RPMI7951 (cell line): Measurements from ENCODE around the gene FBH1. TPM values are rescaled to one million over a fixed set of nuclear protein-coding genes. Genes with fewer than 3 reads are reported as not detected.
"Not testable (repeated sequence)": the region's sequence is repeated elsewhere in the genome, so short reads cannot be mapped to it uniquely, and the experiment has no call there.

ENCODE experiments used
- DNase-seq: peaks from one replicate; pipeline ENCODE4 v3.0.0-alpha.2; 2012; ENCODE audit warnings: low read depth
- total RNA-seq: library from RNA; depleted of rRNA; stranded (reverse); fragments of >200 nt; shearing (Covaris generic); gene quantifications from 2 replicates; pipeline ENCODE4 v1.2.3, GENCODE V29; 2014; rRNA removed

FBH1 gene
- total RNA-seq: 73.9 and 92.2 TPM in 2 replicates

GRCh38 chr10:5889624-5890451 lies at the start of gene FBH1, which contains the start of gene ANKRD16:
Gene FBH1, plus strand, starts transcription at chr10:5890243. Its CDS starts 103 bp downstream, at chr10:5890346.
Gene ANKRD16, minus strand, starts transcription at chr10:5889893. Its CDS starts 539 bp downstream, at chr10:5889354.
- peak; percentile 99 for DNase-seq

- peak; percentile 79 for DNase-seq
Measured at GRCh38 chr10:5840314-5841307, 49.4 kb upstream of the FBH1 start.

- no peak for DNase-seq
Measured at GRCh38 chr10:5841965-5842364, 48.1 kb upstream of the FBH1 start.

- DNase-seq: no peak
Measured at GRCh38 chr10:5843686-5844344, 46.2 kb upstream of the FBH1 start.

- DNase-seq: peak; percentile 76
Measured at GRCh38 chr10:5844345-5845055, 45.5 kb upstream of the FBH1 start.

- DNase-seq: not testable (repeated sequence)
Measured at GRCh38 chr10:5846667-5847066, 43.4 kb upstream of the FBH1 start.

- DNase-seq: no peak
Measured at GRCh38 chr10:5854131-5854475, 35.9 kb upstream of the FBH1 start.

DNA sequence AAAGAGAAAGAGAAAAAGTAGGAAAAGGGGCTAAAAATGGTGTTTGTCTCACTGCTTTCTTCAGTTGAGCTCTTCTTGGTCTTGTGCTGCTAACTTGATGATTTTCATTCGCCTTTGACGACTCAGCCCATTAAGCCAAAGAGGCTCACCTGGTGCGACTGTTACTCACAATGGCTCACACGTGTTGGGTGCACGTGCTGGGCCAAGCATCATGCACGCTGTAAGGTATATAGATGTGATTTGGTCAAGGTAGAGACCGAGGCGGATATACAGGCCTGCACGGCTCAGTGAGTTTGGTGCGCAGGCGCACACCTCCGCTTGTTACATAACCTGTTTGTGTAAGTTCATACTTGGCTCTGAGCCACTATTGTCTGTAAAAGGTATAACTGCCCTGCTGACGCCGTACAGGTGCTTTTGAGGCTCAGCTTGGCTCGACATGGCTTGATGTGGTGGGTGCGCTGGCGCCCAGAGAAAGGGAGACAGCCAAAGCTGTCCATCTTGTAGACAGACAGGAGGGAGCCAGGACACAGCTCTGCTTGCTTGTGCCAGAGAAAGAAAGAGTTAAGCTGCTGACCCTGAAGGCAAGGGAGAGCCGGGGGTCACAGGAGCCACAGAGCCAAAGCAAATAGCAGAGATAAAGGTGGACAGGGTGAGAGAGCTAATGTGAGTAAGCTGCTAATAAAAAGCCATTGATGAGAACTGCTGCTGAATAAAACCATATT lies 33.9 kb upstream of the FBH1 start:
- no peak for DNase-seq

- no peak for DNase-seq
Measured at GRCh38 chr10:5856701-5857004, 33.4 kb upstream of the FBH1 start.

- DNase-seq: no peak
Measured at GRCh38 chr10:5858811-5859210, 31.2 kb upstream of the FBH1 start.

GRCh38 chr10:5860066-5860465 lies 30.0 kb upstream of the FBH1 start:
- DNase-seq: no peak

- DNase-seq: no peak
Measured at GRCh38 chr10:5862360-5862961, 27.6 kb upstream of the FBH1 start.

DNA sequence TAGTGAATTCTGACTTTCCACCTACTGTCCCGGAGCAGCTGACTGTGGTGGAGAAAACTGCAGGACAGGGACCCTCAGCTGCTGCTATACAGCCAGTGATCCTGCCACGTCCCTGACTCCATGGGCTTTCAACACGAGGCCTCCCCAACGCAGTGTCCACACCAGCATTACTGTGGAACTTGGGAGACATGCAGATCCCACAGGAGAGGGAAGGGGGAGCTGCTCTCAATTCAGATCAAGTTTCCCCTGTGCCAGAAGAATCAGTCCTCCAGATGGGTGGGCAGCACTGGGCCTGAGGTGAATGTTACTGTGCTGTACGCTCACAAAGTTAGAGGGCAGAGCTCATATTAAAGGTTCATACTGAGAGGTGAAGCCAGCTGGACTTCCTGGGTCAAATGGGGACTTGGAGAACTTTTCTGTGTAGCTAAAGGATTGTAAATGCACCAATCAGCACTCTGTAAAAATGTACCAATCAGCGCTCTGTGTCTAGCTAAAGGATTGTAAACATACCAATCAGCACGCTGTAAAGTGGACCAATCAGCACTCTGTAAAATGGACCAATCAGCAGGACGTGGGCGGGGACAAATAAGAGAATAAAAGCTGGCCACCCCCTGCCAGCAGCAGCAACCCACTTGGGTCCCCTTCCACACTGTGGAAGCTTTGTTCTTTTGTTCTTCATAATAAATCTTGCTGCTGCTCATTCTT lies 26.9 kb upstream of the FBH1 start:
- not testable (repeated sequence) for DNase-seq

GRCh38 chr10:5866451-5867081 lies 23.5 kb upstream of the FBH1 start:
- not testable (repeated sequence) for DNase-seq

DNA sequence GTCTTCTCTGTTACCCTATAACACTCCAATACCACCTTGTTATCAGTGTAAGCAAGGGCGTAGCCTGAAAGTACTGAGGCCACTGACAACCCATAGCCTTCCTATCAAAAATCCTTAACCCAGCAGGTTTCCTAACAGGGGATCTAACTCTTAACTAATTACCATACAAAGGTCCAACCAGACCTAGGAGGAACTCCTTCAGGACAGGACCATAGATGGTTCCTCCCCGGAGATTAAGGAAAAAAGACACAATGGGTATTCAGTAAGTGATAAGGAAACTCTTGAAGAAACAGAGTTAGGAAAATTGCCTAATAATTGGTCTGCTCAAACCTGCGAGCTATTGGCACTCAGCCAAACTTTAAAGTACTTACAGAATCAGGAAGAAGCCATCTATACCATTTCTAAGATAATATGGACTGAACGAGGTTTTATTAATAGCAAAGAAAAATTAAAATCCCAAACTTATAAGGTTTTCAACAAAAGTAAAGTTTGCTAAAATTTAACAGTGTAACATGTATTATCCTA lies 22.9 kb upstream of the FBH1 start:
- DNase-seq: not testable (repeated sequence)

DNA sequence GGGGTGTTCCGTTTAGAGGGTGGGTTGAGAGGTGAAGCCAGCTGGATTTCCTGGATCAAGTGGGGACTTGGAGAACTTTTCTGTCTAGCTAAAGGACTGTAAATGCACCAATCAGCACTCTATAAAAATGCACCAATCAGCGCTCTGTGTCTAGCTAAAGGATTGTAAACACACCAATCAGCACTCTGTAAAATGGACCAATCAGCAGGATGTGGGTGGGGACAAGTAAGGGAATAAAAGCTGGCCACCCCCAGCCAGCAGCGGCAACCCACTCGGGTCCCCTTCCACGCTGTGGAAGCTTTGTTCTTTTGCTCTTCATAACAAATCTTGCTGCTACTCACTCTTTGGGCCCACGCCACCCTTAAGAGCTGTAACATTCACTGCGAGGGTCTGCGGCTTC lies 21.7 kb upstream of the FBH1 start:
- DNase-seq: not testable (repeated sequence)

DNA sequence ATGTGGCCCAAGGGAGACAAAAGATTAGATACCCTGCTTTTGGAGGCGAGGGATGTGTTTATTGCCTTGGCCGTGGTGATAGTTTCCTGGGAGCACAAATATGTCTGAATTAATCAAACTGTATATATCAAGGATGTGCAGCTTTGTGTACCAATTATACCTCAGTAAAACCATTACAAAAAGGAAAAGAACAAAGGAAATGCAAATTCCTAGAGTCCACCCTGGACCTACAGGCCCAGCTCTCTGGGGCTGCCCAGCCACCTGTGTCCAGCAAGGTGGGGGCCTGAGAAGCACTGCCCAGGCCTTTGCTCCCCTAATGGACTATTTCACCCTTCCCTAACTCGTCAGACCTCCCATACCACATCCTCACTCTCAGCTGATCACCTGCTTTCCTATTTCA lies 20.9 kb upstream of the FBH1 start:
- no peak for DNase-seq

DNA sequence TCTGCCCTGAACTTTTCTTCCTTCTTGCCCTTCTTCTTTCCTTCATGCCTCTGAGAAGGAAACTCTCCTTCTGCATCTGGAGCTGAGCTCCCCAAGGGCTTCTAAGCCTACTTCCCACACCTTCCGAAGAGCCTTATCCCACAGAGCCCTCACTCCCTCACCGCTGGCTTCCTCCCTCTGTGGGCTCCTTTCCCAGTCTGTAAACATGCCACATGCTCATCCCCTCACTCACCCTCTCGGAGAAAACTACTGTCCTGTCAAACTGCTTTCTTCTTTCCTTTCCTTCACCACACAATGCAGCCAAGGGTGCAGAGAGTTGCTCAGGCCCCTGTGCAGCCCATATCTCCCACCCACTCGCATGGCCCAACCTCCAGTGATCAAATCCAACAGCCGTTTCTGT lies 18.4 kb upstream of the FBH1 start:
- peak; percentile 21 for DNase-seq

DNA sequence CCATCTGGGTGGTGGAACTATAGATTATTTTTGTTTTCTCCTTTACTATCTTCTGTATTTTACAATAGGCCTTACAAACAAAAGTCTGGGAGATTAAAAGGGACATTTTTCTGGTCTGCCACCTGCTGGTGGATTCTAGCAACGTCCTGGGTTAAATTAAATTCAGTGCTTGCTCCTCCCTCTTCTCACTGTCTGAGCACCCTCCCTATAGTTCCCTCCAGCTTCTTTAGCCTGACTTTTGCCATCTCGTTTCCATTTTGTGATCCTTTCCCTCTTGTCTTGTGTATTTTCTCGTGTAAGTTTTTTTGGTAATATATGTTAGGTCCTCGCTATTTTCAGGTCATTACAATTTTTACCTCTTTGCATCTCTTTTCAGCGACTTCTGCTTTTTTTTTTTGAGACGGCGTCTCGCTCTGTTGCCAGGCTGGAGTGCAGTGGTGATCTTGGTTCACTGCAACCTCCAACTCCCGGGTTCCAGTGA lies 16.5 kb upstream of the FBH1 start:
- DNase-seq: peak; percentile 75
